GM18867 (cell line): ENCODE data around the gene WASHC4.
"Not testable (repeated sequence)": the region's sequence is repeated elsewhere in the genome, so short reads cannot be mapped to it uniquely, and the experiment has no call there.

ENCODE experiments used
- ATAC-seq: cut with Tn5 transposase; IDR thresholded peaks from one replicate; pipeline ENCODE4 v1.9.1; 2021; ENCODE audit warnings: mild to moderate bottlenecking, moderate library complexity; ENCODE audit not compliant: unreplicated experiment

The WASHC4 gene

GRCh38 chr12:105164068-105164467 lies 56.5 kb downstream of the WASHC4 start:
- ATAC-seq = no peak

GRCh38 chr12:105166736-105167135 lies 59.2 kb downstream of the WASHC4 start:
- no peak for ATAC-seq

- ATAC-seq = no peak
These were observed 59.8 kb downstream of the WASHC4 start for GRCh38 chr12:105167346-105167745.

- no peak for ATAC-seq
These were observed 60.5 kb downstream of the WASHC4 start for GRCh38 chr12:105168006-105168405.

GRCh38 chr12:105170139-105170538 lies 62.6 kb downstream of the WASHC4 start:
- no peak for ATAC-seq

GRCh38 chr12:105171691-105172436 lies 64.3 kb downstream of the WASHC4 start:
- no peak for ATAC-seq

- no peak for ATAC-seq
These were observed 68.0 kb downstream of the WASHC4 start for GRCh38 chr12:105175397-105175990.

- ATAC-seq = no peak
These were observed 69.7 kb downstream of the WASHC4 start for GRCh38 chr12:105177208-105177607.

- not testable (repeated sequence) for ATAC-seq
These were observed 71.6 kb downstream of the WASHC4 start for GRCh38 chr12:105179114-105179513.

- ATAC-seq = not testable (repeated sequence)
These were observed 75.9 kb downstream of the WASHC4 start for GRCh38 chr12:105183406-105183805.

- ATAC-seq = not testable (repeated sequence)
These were observed 76.4 kb downstream of the WASHC4 start for GRCh38 chr12:105183976-105184375.

GRCh38 chr12:105189293-105189692 lies 81.8 kb downstream of the WASHC4 start:
- ATAC-seq = no peak

- ATAC-seq = no peak
These were observed 83.0 kb downstream of the WASHC4 start for GRCh38 chr12:105190530-105190929.

GRCh38 chr12:105192624-105193225 lies 85.2 kb downstream of the WASHC4 start:
- ATAC-seq = no peak

- ATAC-seq = no peak
These were observed 87.4 kb downstream of the WASHC4 start for GRCh38 chr12:105194947-105195346.

GRCh38 chr12:105196090-105196489 lies 88.6 kb downstream of the WASHC4 start:
- no peak for ATAC-seq

GRCh38 chr12:105198961-105199360 lies 91.4 kb downstream of the WASHC4 start:
- no peak for ATAC-seq

- no peak for ATAC-seq
These were observed 92.9 kb downstream of the WASHC4 start for GRCh38 chr12:105200385-105200784.

- no peak for ATAC-seq
These were observed 93.8 kb downstream of the WASHC4 start for GRCh38 chr12:105201299-105201698.

- no peak for ATAC-seq
These were observed 94.7 kb downstream of the WASHC4 start for GRCh38 chr12:105202202-105202601.

GRCh38 chr12:105204127-105204526 lies 96.6 kb downstream of the WASHC4 start:
- ATAC-seq = no peak

- no peak for ATAC-seq
These were observed 97.4 kb downstream of the WASHC4 start for GRCh38 chr12:105204916-105205315.
